ENCODE results near the gene CREBL2.
"Not testable (repeated sequence)": the region's sequence is repeated elsewhere in the genome, so short reads cannot be mapped to it uniquely, and the experiment has no call there.

CREBL2 gene

GRCh38 chr12:12577786-12578185 lies 33.9 kb upstream of the CREBL2 start:
- no peak for TF ChIP-seq CTCF (IDR thresholded peaks at IDR 0.05)
- no peak overlapping the region for H3K27ac ChIP-seq
- H3K4me3 ChIP-seq, result no peak overlapping the region
- DNase-seq (ENCODE audit: low spot score), result no peak

- H3K27ac ChIP-seq; DNase-seq (ENCODE audit: low spot score); H3K4me3 ChIP-seq: not testable (repeated sequence)
Measured at GRCh38 chr12:12580716-12581115, 31.0 kb upstream of the CREBL2 start.

GRCh38 chr12:12582193-12582881 lies 29.3 kb upstream of the CREBL2 start:
- no peak for DNase-seq (ENCODE audit: low spot score)
- no peak overlapping the region for H3K27ac ChIP-seq
- no peak for TF ChIP-seq CTCF (IDR thresholded peaks at IDR 0.05)
- no peak overlapping the region for H3K4me3 ChIP-seq

GRCh38 chr12:12582895-12583303 lies 28.8 kb upstream of the CREBL2 start:
- no peak overlapping the region for H3K4me3 ChIP-seq
- DNase-seq (ENCODE audit: low spot score), result no peak
- H3K27ac ChIP-seq, result no peak overlapping the region
- TF ChIP-seq CTCF (IDR thresholded peaks at IDR 0.05), result no peak

DNA sequence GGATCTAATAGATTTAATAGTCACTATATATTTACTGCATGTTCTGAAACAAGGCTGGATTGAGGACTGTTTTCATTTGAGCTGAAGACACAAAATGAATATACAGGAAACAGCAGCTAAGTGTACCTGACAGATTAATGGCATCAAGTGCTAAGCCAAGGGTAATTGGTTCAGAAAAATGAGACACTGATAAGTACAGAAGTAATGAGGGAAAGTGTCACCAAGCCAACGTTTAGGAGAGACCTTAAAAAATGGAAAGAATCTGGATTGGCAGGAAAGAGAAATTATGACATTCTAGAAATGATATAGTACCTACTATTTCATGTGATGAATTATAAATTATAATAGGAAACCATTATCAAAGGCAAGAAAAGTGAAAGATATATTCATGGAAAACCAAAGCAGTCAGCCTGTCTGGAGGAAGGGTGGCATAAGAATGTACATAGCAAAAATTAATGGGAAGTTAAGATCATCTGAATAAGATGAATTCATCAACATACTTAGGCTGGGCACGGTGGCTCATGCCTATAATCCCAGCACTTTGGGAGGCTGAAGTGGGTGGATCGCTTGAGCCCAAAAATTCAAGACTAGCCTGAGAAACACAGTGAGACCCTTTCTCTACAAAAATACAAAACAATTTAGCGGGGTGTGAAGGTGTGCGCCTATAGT lies 28.0 kb upstream of the CREBL2 start:
- DNase-seq (ENCODE audit: low spot score), result no peak
- no peak for TF ChIP-seq CTCF (IDR thresholded peaks at IDR 0.05)
- Histone ChIP-seq H3K4me3 (no peak overlapping the region), H3K27ac (no peak overlapping the region)

DNA sequence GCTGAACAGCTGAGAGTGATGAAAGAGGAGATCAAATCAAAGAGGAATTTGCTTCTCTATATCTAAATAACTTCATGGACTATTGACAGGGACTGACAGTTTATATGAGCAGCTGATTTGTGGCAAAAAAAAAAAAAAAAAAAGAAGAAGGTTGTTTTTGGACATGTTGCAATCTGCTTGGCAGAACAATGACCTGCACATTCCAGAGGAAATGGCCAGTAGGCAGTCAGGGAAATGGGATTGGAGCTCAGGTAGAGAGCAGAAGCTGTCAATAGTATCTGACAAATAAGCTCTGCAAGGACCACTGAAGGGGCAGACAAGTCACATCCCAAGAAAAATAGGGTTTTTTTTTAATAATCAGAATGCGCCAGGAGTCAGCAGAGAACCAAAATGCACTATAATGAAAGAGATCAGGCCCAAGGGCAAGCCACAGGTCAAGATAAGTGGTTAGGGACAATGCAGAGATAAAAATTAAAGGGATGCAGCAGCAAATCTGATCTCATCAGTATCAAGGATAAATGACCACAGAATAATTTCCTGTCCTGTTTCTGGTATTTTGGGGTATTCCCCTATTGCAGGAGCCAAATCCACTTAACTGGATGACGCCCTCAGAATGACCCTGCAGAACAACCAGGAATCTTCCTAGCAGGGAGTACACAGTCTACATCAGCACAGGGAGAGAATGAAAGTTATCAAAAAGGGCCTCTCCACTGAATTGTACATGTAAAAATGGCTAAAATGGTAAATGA lies 26.4 kb upstream of the CREBL2 start:
- TF ChIP-seq CTCF (IDR thresholded peaks at IDR 0.05), result no peak
- DNase-seq (ENCODE audit: low spot score), result no peak
- Histone ChIP-seq H3K27ac (no peak overlapping the region), H3K4me3 (no peak overlapping the region)

DNA sequence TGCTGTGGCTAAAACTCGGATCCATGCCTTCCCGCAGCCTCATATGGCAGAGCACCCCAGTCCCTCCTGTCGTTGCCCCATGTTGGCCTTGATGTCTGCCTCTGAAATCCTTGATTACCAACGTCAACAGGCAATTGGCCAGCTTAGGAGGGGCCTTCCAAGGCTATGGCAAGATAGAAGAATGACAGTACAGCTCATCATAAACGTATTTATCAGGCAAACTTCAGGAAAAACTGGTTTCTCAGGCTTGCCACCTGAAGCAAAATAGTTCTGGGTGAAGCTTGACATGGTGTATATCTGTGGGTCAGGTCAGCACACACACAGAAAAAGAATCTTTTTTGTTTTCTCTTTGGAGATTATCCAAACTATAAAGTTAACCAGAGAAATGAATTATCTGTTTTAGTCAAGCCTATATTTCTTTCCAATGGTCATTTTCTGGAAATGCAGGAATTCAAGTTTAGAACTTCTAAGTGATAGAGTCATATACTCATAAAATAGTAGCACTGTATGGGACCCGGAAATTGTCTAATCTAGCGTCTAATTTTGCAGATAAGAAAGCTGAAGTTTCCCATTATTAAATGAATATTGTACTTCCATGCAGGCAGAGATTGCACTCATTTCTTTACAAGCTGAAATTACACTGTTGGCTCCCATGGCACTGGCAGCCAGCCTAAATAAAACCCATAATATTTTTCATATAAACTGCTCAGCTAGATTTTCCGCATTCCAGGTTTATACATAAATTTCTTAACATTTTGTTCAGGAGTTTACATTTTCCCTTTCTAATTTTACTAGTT lies 24.6 kb upstream of the CREBL2 start:
- H3K27ac ChIP-seq, result no peak overlapping the region
- no peak overlapping the region for H3K4me3 ChIP-seq
- no peak for TF ChIP-seq CTCF (IDR thresholded peaks at IDR 0.05)
- DNase-seq (ENCODE audit: low spot score), result no peak

All from coronary artery (tissue), 2 donors.